ENCODE measurements around the gene THAP8. TPM values are rescaled to one million over a fixed set of nuclear protein-coding genes. Genes with fewer than 3 reads are reported as not detected.

THAP8 gene
- total RNA-seq, 2 donors from 2014 or later = 6.4 to 6.6 TPM

GRCh38 chr19:36099166-36099785 is 45.2 kb upstream of the THAP8 start:
- Histone ChIP-seq H3K4me1 (ENCODE audit: control insufficient read depth in 1 of 2, low read depth in 2 of 2) (no peaks in the 10 kb centered on the region), H3K27ac (no peak overlapping the region)
- TF ChIP-seq CTCF (IDR thresholded peaks at IDR 0.05) = no peak

GRCh38 chr19:36097036-36097435 is 43.0 kb upstream of the THAP8 start:
- H3K36me3 ChIP-seq = no peaks in the 10 kb centered on the region
- H3K27ac ChIP-seq = no peak overlapping the region
- no peak for TF ChIP-seq CTCF (IDR thresholded peaks at IDR 0.05)
- no peaks in the 10 kb centered on the region for H3K9me3 ChIP-seq
- no peaks in the 10 kb centered on the region for H3K4me1 ChIP-seq (ENCODE audit: control insufficient read depth in 1 of 2, low read depth in 2 of 2)
- no peak overlapping the region for H3K4me3 ChIP-seq
- DNase-seq (ENCODE audit: low spot score) = no peak
- H3K27me3 ChIP-seq (replicated peaks; ENCODE audit: insufficient read depth) = no peaks in the 10 kb centered on the region
- ATAC-seq (ENCODE audit: insufficient number of reproducible peaks, low FRiP score, low read depth) = no peak

More at GRCh38 chr19:36099166-36099785, 45.2 kb upstream of the THAP8 start:
- no peak overlapping the region for H3K4me3 ChIP-seq
- no peak for ATAC-seq (ENCODE audit: insufficient number of reproducible peaks, low FRiP score, low read depth)
- no peak for DNase-seq (ENCODE audit: low spot score)
- no peaks in the 10 kb centered on the region for H3K9me3 ChIP-seq
- no peaks in the 10 kb centered on the region for H3K27me3 ChIP-seq (replicated peaks; ENCODE audit: insufficient read depth)
- H3K36me3 ChIP-seq = no peaks in the 10 kb centered on the region

GRCh38 chr19:36093687-36094086 is 39.6 kb upstream of the THAP8 start:
- H3K36me3 ChIP-seq = no peaks in the 10 kb centered on the region
- H3K27ac ChIP-seq = no peak overlapping the region
- no peaks in the 10 kb centered on the region for H3K4me1 ChIP-seq (ENCODE audit: control insufficient read depth in 1 of 2, low read depth in 2 of 2)
- ATAC-seq (ENCODE audit: insufficient number of reproducible peaks, low FRiP score, low read depth) = no peak
- no peak overlapping the region for H3K4me3 ChIP-seq
- H3K27me3 ChIP-seq (replicated peaks; ENCODE audit: insufficient read depth) = no peaks in the 10 kb centered on the region
- DNase-seq (ENCODE audit: low spot score) = no peak
- TF ChIP-seq CTCF (IDR thresholded peaks at IDR 0.05) = no peak
- H3K9me3 ChIP-seq = no peaks in the 10 kb centered on the region

- H3K4me3 ChIP-seq = no peak overlapping the region
- no peaks in the 10 kb centered on the region for H3K4me1 ChIP-seq (ENCODE audit: control insufficient read depth in 1 of 2, low read depth in 2 of 2)
- no peaks in the 10 kb centered on the region for H3K27me3 ChIP-seq (replicated peaks; ENCODE audit: insufficient read depth)
- H3K36me3 ChIP-seq = no peaks in the 10 kb centered on the region
- TF ChIP-seq CTCF (IDR thresholded peaks at IDR 0.05) = no peak
- H3K27ac ChIP-seq = no peak overlapping the region
- DNase-seq (ENCODE audit: low spot score) (no peak), ATAC-seq (ENCODE audit: insufficient number of reproducible peaks, low FRiP score, low read depth) (no peak)
- no peaks in the 10 kb centered on the region for H3K9me3 ChIP-seq
Measured at GRCh38 chr19:36093146-36093662, 39.1 kb upstream of the THAP8 start.

GRCh38 chr19:36092566-36092965 is 38.5 kb upstream of the THAP8 start:
- Histone ChIP-seq H3K4me1 (ENCODE audit: control insufficient read depth in 1 of 2, low read depth in 2 of 2) (no peaks in the 10 kb centered on the region), H3K4me3 (no peak overlapping the region), H3K27me3 (replicated peaks; ENCODE audit: insufficient read depth) (no peaks in the 10 kb centered on the region), H3K36me3 (no peaks in the 10 kb centered on the region), H3K9me3 (no peaks in the 10 kb centered on the region), H3K27ac (no peak overlapping the region)
- ATAC-seq (ENCODE audit: insufficient number of reproducible peaks, low FRiP score, low read depth) (no peak), DNase-seq (ENCODE audit: low spot score) (no peak)
- no peak for TF ChIP-seq CTCF (IDR thresholded peaks at IDR 0.05)

All from thoracic aorta (tissue), 2 donors.